Thyroid gland (tissue), 4 donors: ENCODE data around the gene CLCF1. TPM values are rescaled to one million over a fixed set of nuclear protein-coding genes. Genes with fewer than 3 reads are reported as not detected.

Experiments
- DNase-seq, 2 donors: peaks; one replicate each; pipeline ENCODE4 v3.0.0-alpha.2; 2019
- H3K27ac ChIP-seq, 3 donors: fragments of 200-600 bp; sonication (generic); 1 replicate in 2 of 3; 2 replicates in 1 of 3; pipeline ENCODE4 v1.5.1; 2016 to 2019; ENCODE audit warnings: mild to moderate bottlenecking in 1 of 3, moderate library complexity in 1 of 3
- H3K27me3 ChIP-seq: fragments of 200-600 bp; sonication (generic); one replicate; pipeline ENCODE4 v1.5.1; 2019
- H3K36me3 ChIP-seq, 2 donors: fragments of 200-600 bp; sonication (generic); one replicate each; pipeline ENCODE4 v1.5.1; 2016 to 2019
- H3K4me1 ChIP-seq, 2 donors: fragments of 200-600 bp; sonication (generic); one replicate each; pipeline ENCODE4 v1.5.1; 2017 to 2019
- H3K4me3 ChIP-seq, 3 donors: fragments of 200-600 bp; sonication (generic); replicated peaks in 1 of 3; 1 replicate in 2 of 3; 2 replicates in 1 of 3; pipeline ENCODE4 v1.5.1; 2016; ENCODE audit warnings: mild to moderate bottlenecking in 1 of 3
- H3K9me3 ChIP-seq: fragments of 200-600 bp; sonication (generic); one replicate; pipeline ENCODE4 v1.5.1; 2017
- POLR2A ChIP-seq, 2 donors: fragments of 450-650 bp; IDR thresholded peaks; one replicate each; pipeline ENCODE4 v1.6.1; 2017; ENCODE audit warnings: antibody characterized with exemption in 2 of 2, mild to moderate bottlenecking in 2 of 2, moderate library complexity in 1 of 2
- WGBS, 2 donors: methylation state at CpG; one replicate each; pipeline ENCODE4 v1.1.5; 2017; 5-methylcytosine and 5-hydroxymethylcytosine counted together
- intact Hi-C: fragments of 100-400 bp; cut with DNase I; formaldehyde crosslinking; loops from one replicate; pipeline ENCODE4 v1.15.1; 2023
- total RNA-seq, 4 donors: library from RNA; depleted of rRNA; stranded (reverse); fragments of >200 nt; gene quantifications; one replicate each; pipeline ENCODE4 v1.2.3, GENCODE V29; 2016
- TF ChIP-seq, protein P1 (sequence below), 6 experiments: fragments of 200-600 bp in 3 of 6; fragments of 450-650 bp in 3 of 6; sonication (generic) in 3 of 6; IDR thresholded peaks; one replicate each; pipeline ENCODE4 v1.5.1; 2016 to 2019; ENCODE audit warnings: antibody characterized with exemption in 6 of 6, mild to moderate bottlenecking in 2 of 6, inconsistent platforms in 1 of 6, moderate library complexity in 1 of 6

CLCF1 gene
- total RNA-seq, 4 donors from 2014 or later, result 4.3 to 9.4 (median 6.9) TPM

DNA sequence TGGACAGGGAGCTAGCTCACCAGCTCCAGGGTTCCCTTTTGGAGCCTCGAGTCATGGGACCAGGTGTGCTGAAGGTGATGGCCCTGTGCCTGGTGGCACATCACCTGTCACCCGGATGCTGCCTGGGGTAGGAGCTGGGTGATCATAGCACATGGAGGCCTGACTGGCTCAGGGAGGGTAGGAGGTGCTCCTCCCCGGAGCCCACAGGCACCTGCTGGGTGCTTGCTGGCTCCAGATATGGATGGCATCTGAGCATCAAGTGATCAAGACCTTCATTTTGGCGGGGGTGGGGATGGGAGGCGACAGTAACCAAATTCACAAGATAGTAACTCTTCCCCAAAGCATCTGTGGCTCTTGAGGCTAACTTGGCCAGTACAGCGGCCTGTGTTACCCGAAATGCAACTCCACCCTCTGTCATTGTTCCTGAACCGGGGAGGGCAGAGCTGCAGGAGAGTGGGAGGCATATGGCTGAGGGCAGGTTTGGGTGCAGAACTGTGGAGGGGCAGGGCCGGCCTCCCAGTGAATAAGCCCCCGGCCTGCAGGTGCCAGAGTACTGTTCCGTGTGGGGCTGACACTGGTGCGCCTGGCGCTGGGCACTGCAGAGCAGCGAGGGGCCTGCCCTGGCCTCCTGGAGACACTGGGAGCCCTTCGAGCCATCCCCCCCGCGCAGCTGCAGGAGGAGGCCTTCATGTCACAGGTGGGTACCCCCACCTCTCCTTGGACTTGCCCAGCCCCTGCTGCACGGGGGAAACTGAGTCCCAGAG lies 35.2 kb upstream of the CLCF1 start:
- no peaks in the 10 kb centered on the region for H3K27me3 ChIP-seq
- TF ChIP-seq, protein P1, sequence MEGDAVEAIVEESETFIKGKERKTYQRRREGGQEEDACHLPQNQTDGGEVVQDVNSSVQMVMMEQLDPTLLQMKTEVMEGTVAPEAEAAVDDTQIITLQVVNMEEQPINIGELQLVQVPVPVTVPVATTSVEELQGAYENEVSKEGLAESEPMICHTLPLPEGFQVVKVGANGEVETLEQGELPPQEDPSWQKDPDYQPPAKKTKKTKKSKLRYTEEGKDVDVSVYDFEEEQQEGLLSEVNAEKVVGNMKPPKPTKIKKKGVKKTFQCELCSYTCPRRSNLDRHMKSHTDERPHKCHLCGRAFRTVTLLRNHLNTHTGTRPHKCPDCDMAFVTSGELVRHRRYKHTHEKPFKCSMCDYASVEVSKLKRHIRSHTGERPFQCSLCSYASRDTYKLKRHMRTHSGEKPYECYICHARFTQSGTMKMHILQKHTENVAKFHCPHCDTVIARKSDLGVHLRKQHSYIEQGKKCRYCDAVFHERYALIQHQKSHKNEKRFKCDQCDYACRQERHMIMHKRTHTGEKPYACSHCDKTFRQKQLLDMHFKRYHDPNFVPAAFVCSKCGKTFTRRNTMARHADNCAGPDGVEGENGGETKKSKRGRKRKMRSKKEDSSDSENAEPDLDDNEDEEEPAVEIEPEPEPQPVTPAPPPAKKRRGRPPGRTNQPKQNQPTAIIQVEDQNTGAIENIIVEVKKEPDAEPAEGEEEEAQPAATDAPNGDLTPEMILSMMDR (IDR thresholded peaks at IDR 0.05), result no peak
- TF ChIP-seq POLR2A (IDR thresholded peaks at IDR 0.05), result no peak
- no peaks in the 10 kb centered on the region for H3K9me3 ChIP-seq
- no peaks in the 10 kb centered on the region for H3K36me3 ChIP-seq
- intact Hi-C loops, result no loop called here
- peaks cover 9 to 46% of the 10 kb centered on the region in 2 donors for H3K4me1 ChIP-seq
- WGBS, 2 donors, result 70 to 89% methylated on average over 6 to 11 of the region's 18 CpGs
- no peak for DNase-seq
- no peak overlapping the region for H3K4me3 ChIP-seq
- H3K27ac ChIP-seq, result no peak overlapping the region

- WGBS, 2 donors, result 72 to 88% methylated on average over 9 to 11 of the region's 12 CpGs
- peaks cover 16 to 53% of the 10 kb centered on the region in 2 donors for H3K4me1 ChIP-seq
- H3K27me3 ChIP-seq, result no peaks in the 10 kb centered on the region
- H3K36me3 ChIP-seq, result no peaks in the 10 kb centered on the region
- no peak for DNase-seq
- no peaks in the 10 kb centered on the region for H3K9me3 ChIP-seq
- H3K27ac ChIP-seq, result no peak overlapping the region
- H3K4me3 ChIP-seq, result no peak overlapping the region
- intact Hi-C loops, result no loop called here
- TF ChIP-seq, protein P1 (IDR thresholded peaks at IDR 0.05), result no peak
- no peak for TF ChIP-seq POLR2A (IDR thresholded peaks at IDR 0.05)
Measured at GRCh38 chr11:67407688-67408163, 34.3 kb upstream of the CLCF1 start.

DNA sequence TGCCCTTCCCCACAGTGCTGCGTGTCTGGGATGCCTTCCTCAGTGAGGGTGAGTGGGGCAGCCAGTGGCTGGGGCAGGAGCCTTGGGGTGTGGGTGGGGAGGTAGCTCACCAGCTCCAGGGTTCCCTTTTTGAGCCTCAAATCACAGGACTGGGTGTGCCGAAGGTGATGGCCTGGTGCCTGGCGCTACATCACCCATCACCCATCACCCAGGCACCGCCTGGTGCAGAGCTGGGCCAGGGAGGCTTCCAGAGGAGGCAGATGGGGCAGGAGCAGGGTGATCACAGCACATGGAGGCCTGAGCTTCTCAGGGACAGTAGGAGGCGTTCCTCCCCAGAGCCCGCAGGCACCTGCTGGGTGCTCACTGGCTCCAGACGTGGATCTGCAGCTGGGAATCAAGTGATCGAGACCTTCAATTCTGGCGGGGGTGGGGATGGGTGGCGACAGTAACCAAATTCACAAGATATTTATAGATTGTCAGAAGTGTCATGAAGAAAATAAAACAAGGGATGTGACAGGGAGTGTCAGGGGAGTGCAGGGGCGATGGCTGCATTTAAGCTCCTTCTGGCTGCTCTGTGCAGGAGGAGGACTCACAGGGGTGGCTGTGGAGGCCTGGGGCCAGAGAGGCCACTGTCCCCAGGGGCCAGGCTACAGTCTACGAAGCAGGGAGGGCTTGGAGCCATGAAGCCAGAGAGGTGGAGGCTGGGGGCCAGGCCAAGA lies 33.7 kb upstream of the CLCF1 start:
- H3K4me3 ChIP-seq, result no peak overlapping the region
- WGBS, 2 donors, result 72 to 75% methylated on average over 9 of the region's 12 CpGs
- no peaks in the 10 kb centered on the region for H3K27me3 ChIP-seq
- DNase-seq, result no peak
- intact Hi-C loops, result no loop called here
- H3K9me3 ChIP-seq, result no peaks in the 10 kb centered on the region
- H3K36me3 ChIP-seq, result no peaks in the 10 kb centered on the region
- H3K27ac ChIP-seq, result no peak overlapping the region
- TF ChIP-seq, protein P1 (IDR thresholded peaks at IDR 0.05), result no peak
- TF ChIP-seq POLR2A (IDR thresholded peaks at IDR 0.05), result no peak
- H3K4me1 ChIP-seq, result peaks cover 22 to 53% of the 10 kb centered on the region in 2 donors

GRCh38 chr11:67406420-67406968 lies 33.1 kb upstream of the CLCF1 start:
- Histone ChIP-seq H3K36me3 (no peaks in the 10 kb centered on the region), H3K27ac (no peak overlapping the region), H3K4me3 (no peak overlapping the region), H3K9me3 (no peaks in the 10 kb centered on the region), H3K27me3 (no peaks in the 10 kb centered on the region), H3K4me1 (peaks cover 25 to 50% of the 10 kb centered on the region in 2 donors)
- WGBS, 2 donors, result 80 to 89% methylated on average over 6 to 16 of the region's 18 CpGs
- intact Hi-C loops, result no loop called here
- DNase-seq, result no peak
- no peak for TF ChIP-seq POLR2A (IDR thresholded peaks at IDR 0.05)
- TF ChIP-seq, protein P1 (IDR thresholded peaks at IDR 0.05), result no peak
